ENCODE results near the gene CD300LD. TPM values are rescaled to one million over a fixed set of nuclear protein-coding genes. Genes with fewer than 3 reads are reported as not detected.

The CD300LD gene
- not detected for polyA plus RNA-seq (2013, experiment 1 of 2)
- polyA plus RNA-seq (2013, experiment 2 of 2): not detected

- H3K36me3 ChIP-seq (ENCODE audit: control insufficient read depth, insufficient read depth, low read length): no peaks in the 10 kb centered on the region
- no CpG with 5 or more reads among the region's 14 CpGs for WGBS (ENCODE audit: extremely low coverage, insufficient coverage, low lambda C conversion rate)
Observed at GRCh38 chr17:74592087-74592990, at the start of gene CD300LD. Gene CD300LD, minus strand, starts transcription at chr17:74592283. Its CDS starts 81 bp downstream, at chr17:74592202.

GRCh38 chr17:74641224-74641957, 49.3 kb upstream of the CD300LD start:
- H3K4ac ChIP-seq (ENCODE audit: low read depth, low read length): peak overlapping the region; percentile 93
- H3K79me1 ChIP-seq (ENCODE audit: low read length): no peaks in the 10 kb centered on the region
- WGBS (ENCODE audit: extremely low coverage, insufficient coverage, low lambda C conversion rate): no CpG with 5 or more reads among the region's 6 CpGs

More at GRCh38 chr17:74592087-74592990, at the start of gene CD300LD:
- H3K79me1 ChIP-seq (ENCODE audit: low read length): no peaks in the 10 kb centered on the region
- no peak within 1 kb of the TSS for H3K9ac ChIP-seq (ENCODE audit: low read length)
- H3K4me1 ChIP-seq (ENCODE audit: control insufficient read depth, low read depth, low read length): no peaks in the 10 kb centered on the region
- no peak within 1 kb of the TSS for H2AK5ac ChIP-seq (ENCODE audit: low read length)
- no peak within 1 kb of the TSS for H3K18ac ChIP-seq (ENCODE audit: low read length)
- H3K4ac ChIP-seq (ENCODE audit: low read depth, low read length): no peak within 1 kb of the TSS
- H3K79me2 ChIP-seq (ENCODE audit: control insufficient read depth, insufficient read depth, low read length): no peaks in the 10 kb centered on the region
- no peak within 1 kb of the TSS for H2BK15ac ChIP-seq (replicated peaks; ENCODE audit: low read depth)
- H4K5ac ChIP-seq (ENCODE audit: low read length): no peak within 1 kb of the TSS
- no peak for DNase-seq
- H3K27me3 ChIP-seq (ENCODE audit: insufficient read depth, low read length, poor library complexity): no peaks in the 10 kb centered on the region
- H3K4me2 ChIP-seq (ENCODE audit: low read length): no peak within 1 kb of the TSS
- no peak within 1 kb of the TSS for H3K23ac ChIP-seq (ENCODE audit: low read length)
- no peak within 1 kb of the TSS for H2BK5ac ChIP-seq (ENCODE audit: low read length)
- H3K4me3 ChIP-seq (ENCODE audit: low read length): no peak within 1 kb of the TSS
- H2BK120ac ChIP-seq (ENCODE audit: low read depth, low read length): no peak within 1 kb of the TSS
- H3K56ac ChIP-seq (ENCODE audit: low read length): no peak within 1 kb of the TSS
- no peak within 1 kb of the TSS for H3K27ac ChIP-seq (ENCODE audit: low read depth, low read length)
- no peak within 1 kb of the TSS for H4K8ac ChIP-seq (ENCODE audit: low read depth, low read length)

GRCh38 chr17:74639704-74640151, 47.6 kb upstream of the CD300LD start:
- Histone ChIP-seq H3K79me2 (ENCODE audit: control insufficient read depth, insufficient read depth, low read length) (no peaks in the 10 kb centered on the region), H3K23ac (ENCODE audit: low read length) (no peak overlapping the region), H3K18ac (ENCODE audit: low read length) (peak overlapping the region; percentile 21), H4K8ac (ENCODE audit: low read depth, low read length) (no peak overlapping the region), H2AK5ac (ENCODE audit: low read length) (no peak overlapping the region), H3K79me1 (ENCODE audit: low read length) (no peaks in the 10 kb centered on the region), H2BK5ac (ENCODE audit: low read length) (no peak overlapping the region), H3K9ac (ENCODE audit: low read length) (no peak overlapping the region), H4K5ac (ENCODE audit: low read length) (no peak overlapping the region), H2BK15ac (replicated peaks; ENCODE audit: low read depth) (no peak overlapping the region), H3K4me1 (ENCODE audit: control insufficient read depth, low read depth, low read length) (peaks cover 29% of the 10 kb centered on the region), H3K4me2 (ENCODE audit: low read length) (no peak overlapping the region), H3K4me3 (ENCODE audit: low read length) (no peak overlapping the region), H3K27me3 (ENCODE audit: insufficient read depth, low read length, poor library complexity) (no peaks in the 10 kb centered on the region), H3K4ac (ENCODE audit: low read depth, low read length) (peak overlapping the region; percentile 49), H3K56ac (ENCODE audit: low read length) (no peak overlapping the region), H2BK120ac (ENCODE audit: low read depth, low read length) (no peak overlapping the region), H3K27ac (ENCODE audit: low read depth, low read length) (no peak overlapping the region), H3K36me3 (ENCODE audit: control insufficient read depth, insufficient read depth, low read length) (no peaks in the 10 kb centered on the region)
- DNase-seq: no peak
- no CpG with 5 or more reads among the region's 10 CpGs for WGBS (ENCODE audit: extremely low coverage, insufficient coverage, low lambda C conversion rate)

More at GRCh38 chr17:74641224-74641957, 49.3 kb upstream of the CD300LD start:
- Histone ChIP-seq H3K27ac (ENCODE audit: low read depth, low read length) (peak overlapping the region; percentile 92), H2BK120ac (ENCODE audit: low read depth, low read length) (peak overlapping the region; percentile 86), H4K8ac (ENCODE audit: low read depth, low read length) (no peak overlapping the region), H3K4me2 (ENCODE audit: low read length) (no peak overlapping the region), H2BK15ac (replicated peaks; ENCODE audit: low read depth) (no peak overlapping the region), H3K4me3 (ENCODE audit: low read length) (no peak overlapping the region), H3K9ac (ENCODE audit: low read length) (peak overlapping the region; percentile 62), H4K5ac (ENCODE audit: low read length) (peak overlapping the region; percentile 42), H3K27me3 (ENCODE audit: insufficient read depth, low read length, poor library complexity) (no peaks in the 10 kb centered on the region), H3K18ac (ENCODE audit: low read length) (peak overlapping the region; percentile 92), H2BK5ac (ENCODE audit: low read length) (peak overlapping the region; percentile 96), H2AK5ac (ENCODE audit: low read length) (peak overlapping the region; percentile 68), H3K56ac (ENCODE audit: low read length) (peak overlapping the region; percentile 81), H3K4me1 (ENCODE audit: control insufficient read depth, low read depth, low read length) (peaks cover 25% of the 10 kb centered on the region), H3K23ac (ENCODE audit: low read length) (peak overlapping the region; percentile 56), H3K36me3 (ENCODE audit: control insufficient read depth, insufficient read depth, low read length) (no peaks in the 10 kb centered on the region), H3K79me2 (ENCODE audit: control insufficient read depth, insufficient read depth, low read length) (no peaks in the 10 kb centered on the region)
- DNase-seq: no peak

- Histone ChIP-seq H3K36me3 (ENCODE audit: control insufficient read depth, insufficient read depth, low read length) (no peaks in the 10 kb centered on the region), H4K8ac (ENCODE audit: low read depth, low read length) (no peak overlapping the region), H3K27ac (ENCODE audit: low read depth, low read length) (peak overlapping the region; percentile 3), H3K23ac (ENCODE audit: low read length) (no peak overlapping the region), H3K18ac (ENCODE audit: low read length) (no peak overlapping the region), H3K4ac (ENCODE audit: low read depth, low read length) (no peak overlapping the region), H4K5ac (ENCODE audit: low read length) (no peak overlapping the region), H2BK5ac (ENCODE audit: low read length) (no peak overlapping the region), H3K27me3 (ENCODE audit: insufficient read depth, low read length, poor library complexity) (no peaks in the 10 kb centered on the region), H2BK15ac (replicated peaks; ENCODE audit: low read depth) (no peak overlapping the region), H3K4me3 (ENCODE audit: low read length) (no peak overlapping the region), H3K4me1 (ENCODE audit: control insufficient read depth, low read depth, low read length) (peaks cover 27% of the 10 kb centered on the region), H3K79me2 (ENCODE audit: control insufficient read depth, insufficient read depth, low read length) (no peaks in the 10 kb centered on the region), H3K79me1 (ENCODE audit: low read length) (no peaks in the 10 kb centered on the region), H3K4me2 (ENCODE audit: low read length) (no peak overlapping the region), H2AK5ac (ENCODE audit: low read length) (peak overlapping the region; percentile 54), H2BK120ac (ENCODE audit: low read depth, low read length) (no peak overlapping the region), H3K9ac (ENCODE audit: low read length) (no peak overlapping the region), H3K56ac (ENCODE audit: low read length) (peak overlapping the region; percentile 69)
- peak; percentile 21 for DNase-seq
- no CpG with 5 or more reads among the region's 2 CpGs for WGBS (ENCODE audit: extremely low coverage, insufficient coverage, low lambda C conversion rate)
Observed at GRCh38 chr17:74637926-74638325, 45.8 kb upstream of the CD300LD start.

GRCh38 chr17:74637265-74637664, 45.2 kb upstream of the CD300LD start:
- Histone ChIP-seq H3K4me3 (ENCODE audit: low read length) (no peak overlapping the region), H3K27me3 (ENCODE audit: insufficient read depth, low read length, poor library complexity) (no peaks in the 10 kb centered on the region), H3K23ac (ENCODE audit: low read length) (no peak overlapping the region), H3K27ac (ENCODE audit: low read depth, low read length) (no peak overlapping the region), H2BK120ac (ENCODE audit: low read depth, low read length) (no peak overlapping the region), H3K79me2 (ENCODE audit: control insufficient read depth, insufficient read depth, low read length) (no peaks in the 10 kb centered on the region), H2AK5ac (ENCODE audit: low read length) (peak overlapping the region; percentile 95), H3K56ac (ENCODE audit: low read length) (peak overlapping the region; percentile 69), H4K5ac (ENCODE audit: low read length) (no peak overlapping the region), H3K79me1 (ENCODE audit: low read length) (no peaks in the 10 kb centered on the region), H2BK5ac (ENCODE audit: low read length) (peak overlapping the region; percentile 65), H4K8ac (ENCODE audit: low read depth, low read length) (no peak overlapping the region), H3K4me2 (ENCODE audit: low read length) (no peak overlapping the region), H2BK15ac (replicated peaks; ENCODE audit: low read depth) (no peak overlapping the region), H3K9ac (ENCODE audit: low read length) (no peak overlapping the region), H3K4ac (ENCODE audit: low read depth, low read length) (no peak overlapping the region), H3K18ac (ENCODE audit: low read length) (peak overlapping the region; percentile 64), H3K4me1 (ENCODE audit: control insufficient read depth, low read depth, low read length) (peaks cover 28% of the 10 kb centered on the region), H3K36me3 (ENCODE audit: control insufficient read depth, insufficient read depth, low read length) (no peaks in the 10 kb centered on the region)
- no CpG with 5 or more reads among the region's 11 CpGs for WGBS (ENCODE audit: extremely low coverage, insufficient coverage, low lambda C conversion rate)
- no peak for DNase-seq

All from mesendoderm (in vitro differentiated cells).